ENCODE measurements around the gene SUMO3. TPM values are rescaled to one million over a fixed set of nuclear protein-coding genes. Genes with fewer than 3 reads are reported as not detected.

Gene SUMO3
- total and polyA plus RNA-seq, 2 experiments from 2014 or later: 90.8 to 103 TPM

GRCh38 chr21:44842721-44843445, 25.0 kb upstream of the SUMO3 start:
- Histone ChIP-seq H3K4me3 (no peak overlapping the region), H3F3A (replicated peaks; ENCODE audit: low read depth) (no peaks in the 10 kb centered on the region; the same call in 1 of the 2 replicates), H2AFZ (no peak overlapping the region), H3K36me3 (ENCODE audit: insufficient read depth) (no peaks in the 10 kb centered on the region), H3K4me1 (ENCODE audit: insufficient read depth) (peaks cover 11% of the 10 kb centered on the region), H4K20me1 (replicated peaks; ENCODE audit: insufficient read depth) (no peaks in the 10 kb centered on the region), H3K4me2 (no peak overlapping the region), H3K9me2 (ENCODE audit: insufficient read depth) (no peaks in the 10 kb centered on the region), H3K79me2 (replicated peaks; ENCODE audit: insufficient read depth) (no peaks in the 10 kb centered on the region), H3K27ac (ENCODE audit: low read depth) (no peak overlapping the region), H3K27me3 (ENCODE audit: insufficient read depth) (no peaks in the 10 kb centered on the region)
- no peak for ATAC-seq
- H3K4me1 Mint-ChIP-seq: peaks cover 13% of the 10 kb centered on the region
- peaks cover 9% of the 10 kb centered on the region for H3K27me3 Mint-ChIP-seq (ENCODE audit: insufficient read depth, low read depth, poor library complexity)
- H3K36me3 Mint-ChIP-seq (ENCODE audit: low read depth): no peaks in the 10 kb centered on the region
- DNase-seq (ENCODE audit: low spot score): no peak
- no peaks in the 10 kb centered on the region for H3K9me3 Mint-ChIP-seq
- H3K27ac Mint-ChIP-seq: no peak overlapping the region
- TF ChIP-seq EZH2 (IDR thresholded peaks at IDR 0.05; ENCODE audit: low read depth, unreplicated experiment) (no peak), JUNB (IDR thresholded peaks at IDR 0.05; ENCODE audit: unreplicated experiment) (no peak), ZNF462 (CRISPR knock-in tag; IDR thresholded peaks at IDR 0.05) (no peak), CREB1 (CRISPR knock-in tag; IDR thresholded peaks at IDR 0.05; ENCODE audit: low read depth) (no peak), EZH2phosphoT487 (IDR thresholded peaks at IDR 0.05; ENCODE audit: unreplicated experiment) (no peak), ZNF331 (CRISPR knock-in tag; IDR thresholded peaks at IDR 0.05; ENCODE audit: low read depth) (no peak), STAT1 (IDR thresholded peaks at IDR 0.05; ENCODE audit: unreplicated experiment) (no peak), REST (IDR thresholded peaks at IDR 0.05; ENCODE audit: unreplicated experiment) (no peak)
- H3K4me3 Mint-ChIP-seq: no peak overlapping the region
